HEK293 (cell line): ENCODE data around the gene ING1.

Experiments
- CTCF ChIA-PET: fragments of 350-600 bp; formaldehyde crosslinking; extraction: SDS; loops from one replicate; lab custom pipeline; 2021; ENCODE audit warnings: antibody characterized with exemption; lab: Yijun Ruan, JAX
- POLR2A ChIA-PET: fragments of 300-600 bp; formaldehyde crosslinking; extraction: SDS; loops from one replicate; lab custom pipeline; 2020; ENCODE audit warnings: antibody characterized with exemption, inconsistent platforms; lab: Yijun Ruan, JAX
- H3K27ac ChIP-seq: fragments of 200-500 bp; sonication (Bioruptor generic); 2 replicates; pipeline ENCODE4 v1.5.1; 2014; ENCODE audit warnings: low read depth, low read length, control low read depth, inconsistent platforms; ENCODE audit errors: extremely low read depth
- H3K36me3 ChIP-seq, 2 experiments: fragments of 200-500 bp in 1 of 2; sonication (Bioruptor generic) in 1 of 2; 1 replicate in 1 of 2; 2 replicates in 1 of 2; pipeline ENCODE4 v1.5.1; 2014 to 2017; ENCODE audit warnings: inconsistent platforms in 2 of 2, low read length in 2 of 2; ENCODE audit not compliant: control insufficient read depth in 2 of 2, insufficient read depth in 1 of 2
- H3K4me1 ChIP-seq: fragments of 200-500 bp; sonication (Bioruptor generic); 2 replicates; pipeline ENCODE4 v1.5.1; 2014; ENCODE audit warnings: mild to moderate bottlenecking, low read length, inconsistent platforms; ENCODE audit not compliant: control insufficient read depth, insufficient read depth
- H3K4me3 ChIP-seq: 2 replicates; pipeline ENCODE4 v1.5.1; 2011; ENCODE audit warnings: low read depth, mild to moderate bottlenecking, control low read depth, low read length, moderate library complexity
- H3K9me3 ChIP-seq: fragments of 200-500 bp; sonication (Bioruptor generic); 2 replicates; pipeline ENCODE4 v1.5.1; 2014; ENCODE audit warnings: low read depth, low read length, inconsistent platforms; ENCODE audit not compliant: control insufficient read depth, insufficient read depth
- FEZF1 ChIP-seq: fragments of 450-650 bp; formaldehyde crosslinking; IDR thresholded peaks from 2 replicates; pipeline ENCODE4 v1.5.1; 2016; ENCODE audit warnings: missing biosample characterization, missing genetic modification characterization
- GLI4 ChIP-seq: fragments of 450-650 bp; formaldehyde crosslinking; IDR thresholded peaks from 2 replicates; pipeline ENCODE4 v1.5.1; 2016; ENCODE audit warnings: missing biosample characterization, missing genetic modification characterization
- KLF1 ChIP-seq: fragments of 450-650 bp; formaldehyde crosslinking; IDR thresholded peaks from 2 replicates; pipeline ENCODE4 v1.5.1; 2016; ENCODE audit warnings: missing biosample characterization, missing genetic modification characterization
- KLF10 ChIP-seq: fragments of 450-650 bp; IDR thresholded peaks from 2 replicates; pipeline ENCODE4 v1.5.1; 2018; ENCODE audit warnings: missing biosample characterization, mild to moderate bottlenecking, missing genetic modification characterization
- KLF8 ChIP-seq: fragments of 450-650 bp; formaldehyde crosslinking; IDR thresholded peaks from 2 replicates; pipeline ENCODE4 v1.5.1; 2016; ENCODE audit warnings: missing biosample characterization, missing genetic modification characterization
- KLF9 ChIP-seq: fragments of 450-650 bp; formaldehyde crosslinking; IDR thresholded peaks from 2 replicates; pipeline ENCODE4 v1.5.1; 2016; ENCODE audit warnings: missing biosample characterization, missing genetic modification characterization, low read depth
- SP2 ChIP-seq: fragments of 450-650 bp; formaldehyde crosslinking; IDR thresholded peaks from 2 replicates; pipeline ENCODE4 v1.5.1; 2016; ENCODE audit warnings: missing biosample characterization, missing genetic modification characterization
- ZBTB17 ChIP-seq: fragments of 450-650 bp; formaldehyde crosslinking; IDR thresholded peaks from 2 replicates; pipeline ENCODE4 v1.5.1; 2016; ENCODE audit warnings: missing biosample characterization, missing genetic modification characterization
- ZBTB20 ChIP-seq: fragments of 450-650 bp; formaldehyde crosslinking; IDR thresholded peaks from 2 replicates; pipeline ENCODE4 v1.5.1; 2016; ENCODE audit warnings: missing biosample characterization, missing genetic modification characterization
- ZBTB7A ChIP-seq: fragments of 450-650 bp; formaldehyde crosslinking; IDR thresholded peaks from 2 replicates; pipeline ENCODE4 v1.5.1; 2016; ENCODE audit warnings: low read depth, missing biosample characterization, missing genetic modification characterization
- ZBTB8A ChIP-seq: fragments of 450-650 bp; formaldehyde crosslinking; IDR thresholded peaks from 2 replicates; pipeline ENCODE4 v1.5.1; 2016; ENCODE audit warnings: missing biosample characterization, missing genetic modification characterization
- ZFP37 ChIP-seq: fragments of 450-650 bp; formaldehyde crosslinking; IDR thresholded peaks from 2 replicates; pipeline ENCODE4 v1.5.1; 2016; ENCODE audit warnings: missing biosample characterization, missing genetic modification characterization
- ZNF2 ChIP-seq: fragments of 450-650 bp; formaldehyde crosslinking; IDR thresholded peaks from 2 replicates; pipeline ENCODE4 v1.5.1; 2016; ENCODE audit warnings: missing biosample characterization, missing genetic modification characterization
- ZNF221 ChIP-seq: fragments of 450-650 bp; formaldehyde crosslinking; IDR thresholded peaks from 2 replicates; pipeline ENCODE4 v1.5.1; 2017; ENCODE audit warnings: missing biosample characterization, missing genetic modification characterization, borderline replicate concordance
- ZNF335 ChIP-seq: fragments of 450-650 bp; formaldehyde crosslinking; conservative IDR thresholded peaks from 2 replicates; pipeline ENCODE4 v1.5.1; 2016; ENCODE audit warnings: missing biosample characterization, missing genetic modification characterization
- ZNF394 ChIP-seq: fragments of 450-650 bp; formaldehyde crosslinking; IDR thresholded peaks from 2 replicates; pipeline ENCODE4 v1.5.1; 2016; ENCODE audit warnings: missing biosample characterization, missing genetic modification characterization, mild to moderate bottlenecking, moderate library complexity, borderline replicate concordance
- ZNF404 ChIP-seq: fragments of 450-650 bp; formaldehyde crosslinking; IDR thresholded peaks from 2 replicates; pipeline ENCODE4 v1.5.1; 2017; ENCODE audit warnings: missing biosample characterization, missing genetic modification characterization
- ZNF433 ChIP-seq: fragments of 450-650 bp; formaldehyde crosslinking; IDR thresholded peaks from 2 replicates; pipeline ENCODE4 v1.5.1; 2016; ENCODE audit warnings: missing biosample characterization, missing genetic modification characterization, low read depth
- ZNF449 ChIP-seq: fragments of 450-650 bp; formaldehyde crosslinking; IDR thresholded peaks from 2 replicates; pipeline ENCODE4 v1.5.1; 2017; ENCODE audit warnings: missing biosample characterization, mild to moderate bottlenecking, missing genetic modification characterization, moderate library complexity
- ZNF521 ChIP-seq: fragments of 450-650 bp; formaldehyde crosslinking; IDR thresholded peaks from 2 replicates; pipeline ENCODE4 v1.5.1; 2017; ENCODE audit warnings: missing biosample characterization, mild to moderate bottlenecking, missing genetic modification characterization
- ZNF660 ChIP-seq: fragments of 450-650 bp; IDR thresholded peaks from 2 replicates; pipeline ENCODE4 v1.5.1; 2018; ENCODE audit warnings: missing biosample characterization, mild to moderate bottlenecking, missing genetic modification characterization
- ZNF791 ChIP-seq: fragments of 450-650 bp; formaldehyde crosslinking; IDR thresholded peaks from 2 replicates; pipeline ENCODE4 v1.5.1; 2016; ENCODE audit warnings: missing biosample characterization, missing genetic modification characterization
- ZSCAN30 ChIP-seq: fragments of 450-650 bp; IDR thresholded peaks from 2 replicates; pipeline ENCODE4 v1.5.1; 2018; ENCODE audit warnings: missing biosample characterization, mild to moderate bottlenecking, missing genetic modification characterization, moderate library complexity
- ZSCAN5A ChIP-seq: fragments of 450-650 bp; formaldehyde crosslinking; IDR thresholded peaks from 2 replicates; pipeline ENCODE4 v1.5.1; 2016; ENCODE audit warnings: missing biosample characterization, missing genetic modification characterization
- ZXDB ChIP-seq: fragments of 450-650 bp; formaldehyde crosslinking; IDR thresholded peaks from 2 replicates; pipeline ENCODE4 v1.5.1; 2016; ENCODE audit warnings: missing biosample characterization, missing genetic modification characterization
- TF ChIP-seq, protein P1 (sequence below): fragments of 450-650 bp; formaldehyde crosslinking; conservative IDR thresholded peaks from 2 replicates; pipeline ENCODE4 v1.5.1; 2016; ENCODE audit warnings: low read depth, missing biosample characterization, missing genetic modification characterization
- TF ChIP-seq, protein P2 (sequence below): fragments of 450-650 bp; formaldehyde crosslinking; IDR thresholded peaks from 2 replicates; pipeline ENCODE4 v1.5.1; 2016; ENCODE audit warnings: missing biosample characterization, missing genetic modification characterization
- TF ChIP-seq, protein P3 (sequence below): fragments of 450-650 bp; formaldehyde crosslinking; IDR thresholded peaks from 2 replicates; pipeline ENCODE4 v1.5.1; 2016; ENCODE audit warnings: missing biosample characterization, missing genetic modification characterization

The ING1 gene

DNA sequence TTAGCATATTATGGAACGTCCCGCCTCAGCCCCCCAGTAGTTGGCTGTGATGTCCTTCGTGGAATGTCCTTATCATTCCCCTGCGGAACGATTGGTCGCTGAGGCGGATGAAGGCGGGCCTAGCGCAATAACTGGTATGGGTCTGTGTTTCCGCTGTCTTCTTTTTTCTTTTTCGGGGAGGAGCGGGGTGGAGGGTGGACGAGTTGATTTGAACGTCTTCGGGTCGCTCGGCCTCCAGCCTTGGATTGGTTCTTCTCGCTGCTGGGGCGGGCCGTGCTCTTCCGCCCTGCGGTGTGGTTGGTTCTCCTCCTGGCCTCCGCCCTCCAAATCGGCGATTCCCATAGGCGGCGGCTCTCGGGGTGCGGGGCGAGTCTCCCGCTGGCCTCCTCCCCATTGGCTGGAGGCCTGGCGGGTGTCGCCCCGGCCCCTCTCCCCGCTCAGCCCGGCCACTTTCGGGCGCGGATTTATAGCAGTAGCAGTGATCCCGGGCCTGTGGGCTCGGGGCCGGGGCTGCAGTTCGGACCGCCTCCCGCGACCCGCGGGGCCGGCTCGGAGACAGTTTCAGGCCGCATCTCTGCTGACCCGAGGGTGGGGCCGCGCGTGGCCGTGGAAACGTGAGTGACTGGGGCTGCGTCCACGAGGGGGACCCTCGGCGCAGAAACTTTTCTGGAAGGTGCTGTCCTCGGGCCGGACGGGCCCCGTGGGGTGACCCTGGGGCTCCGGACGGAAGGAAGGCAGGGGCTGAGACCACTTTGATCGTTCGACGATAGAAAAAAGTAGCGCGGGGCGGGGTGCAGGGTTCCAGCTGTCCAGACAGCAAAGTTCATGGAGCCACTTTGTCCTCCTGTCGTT is 2.1 kb downstream of the ING1 start:
- ChIA-PET CTCF (interaction anchor here (0.6 to 1.4 kb wide), 4 partner anchors 15 to 126 kb away, joined by 3 read pairs; no protein-coding TSS in a partner anchor), POLR2A (interaction anchor here (0.5 to 2.3 kb wide), 43 partner anchors 8 to 670 kb away, joined by 3 to 35 read pairs (median 4); partner anchors contain the start of genes ANKRD10, CARS2, COL4A1 and COL4A2)
- TF ChIP-seq KLF9: peak; percentile 62; the same call in 1 of the 2 replicates
- TF ChIP-seq SP2 (tag by site-specific recombination): peak; percentile 98
- no peak for TF ChIP-seq ZNF221 (tag by site-specific recombination)
- TF ChIP-seq ZBTB8A (tag by site-specific recombination): peak; percentile 92
- TF ChIP-seq KLF8: peak; percentile 21
- TF ChIP-seq, protein P1, sequence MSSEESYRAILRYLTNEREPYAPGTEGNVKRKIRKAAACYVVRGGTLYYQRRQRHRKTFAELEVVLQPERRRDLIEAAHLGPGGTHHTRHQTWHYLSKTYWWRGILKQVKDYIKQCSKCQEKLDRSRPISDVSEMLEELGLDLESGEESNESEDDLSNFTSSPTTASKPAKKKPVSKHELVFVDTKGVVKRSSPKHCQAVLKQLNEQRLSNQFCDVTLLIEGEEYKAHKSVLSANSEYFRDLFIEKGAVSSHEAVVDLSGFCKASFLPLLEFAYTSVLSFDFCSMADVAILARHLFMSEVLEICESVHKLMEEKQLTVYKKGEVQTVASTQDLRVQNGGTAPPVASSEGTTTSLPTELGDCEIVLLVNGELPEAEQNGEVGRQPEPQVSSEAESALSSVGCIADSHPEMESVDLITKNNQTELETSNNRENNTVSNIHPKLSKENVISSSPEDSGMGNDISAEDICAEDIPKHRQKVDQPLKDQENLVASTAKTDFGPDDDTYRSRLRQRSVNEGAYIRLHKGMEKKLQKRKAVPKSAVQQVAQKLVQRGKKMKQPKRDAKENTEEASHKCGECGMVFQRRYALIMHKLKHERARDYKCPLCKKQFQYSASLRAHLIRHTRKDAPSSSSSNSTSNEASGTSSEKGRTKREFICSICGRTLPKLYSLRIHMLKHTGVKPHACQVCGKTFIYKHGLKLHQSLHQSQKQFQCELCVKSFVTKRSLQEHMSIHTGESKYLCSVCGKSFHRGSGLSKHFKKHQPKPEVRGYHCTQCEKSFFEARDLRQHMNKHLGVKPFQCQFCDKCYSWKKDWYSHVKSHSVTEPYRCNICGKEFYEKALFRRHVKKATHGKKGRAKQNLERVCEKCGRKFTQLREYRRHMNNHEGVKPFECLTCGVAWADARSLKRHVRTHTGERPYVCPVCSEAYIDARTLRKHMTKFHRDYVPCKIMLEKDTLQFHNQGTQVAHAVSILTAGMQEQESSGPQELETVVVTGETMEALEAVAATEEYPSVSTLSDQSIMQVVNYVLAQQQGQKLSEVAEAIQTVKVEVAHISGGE (tag by site-specific recombination): 0 out of 2 replicates have a peak, but pooled peaks have one; percentile 21
- no peak for TF ChIP-seq ZNF433
- peak; percentile 79; the same call in 1 of the 2 replicates for TF ChIP-seq ZBTB7A
- TF ChIP-seq ZSCAN30 (tag by site-specific recombination): peak; percentile 68; the same call in 1 of the 2 replicates
- TF ChIP-seq, protein P2, sequence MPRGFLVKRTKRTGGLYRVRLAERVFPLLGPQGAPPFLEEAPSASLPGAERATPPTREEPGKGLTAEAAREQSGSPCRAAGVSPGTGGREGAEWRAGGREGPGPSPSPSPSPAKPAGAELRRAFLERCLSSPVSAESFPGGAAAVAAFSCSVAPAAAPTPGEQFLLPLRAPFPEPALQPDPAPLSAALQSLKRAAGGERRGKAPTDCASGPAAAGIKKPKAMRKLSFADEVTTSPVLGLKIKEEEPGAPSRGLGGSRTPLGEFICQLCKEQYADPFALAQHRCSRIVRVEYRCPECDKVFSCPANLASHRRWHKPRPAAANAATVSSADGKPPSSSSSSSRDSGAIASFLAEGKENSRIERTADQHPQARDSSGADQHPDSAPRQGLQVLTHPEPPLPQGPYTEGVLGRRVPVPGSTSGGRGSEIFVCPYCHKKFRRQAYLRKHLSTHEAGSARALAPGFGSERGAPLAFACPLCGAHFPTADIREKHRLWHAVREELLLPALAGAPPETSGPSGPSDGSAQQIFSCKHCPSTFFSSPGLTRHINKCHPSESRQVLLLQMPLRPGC (tag by site-specific recombination): 0 out of 2 replicates have a peak, but pooled peaks have one; percentile 14
- TF ChIP-seq ZNF521 (tag by site-specific recombination): no peak
- peak; percentile 34; the same call in 1 of the 2 replicates for TF ChIP-seq ZXDB (tag by site-specific recombination)
- peak; percentile 49; the same call in 1 of the 2 replicates for TF ChIP-seq ZBTB17 (tag by site-specific recombination)
- peak; percentile 76 for TF ChIP-seq KLF1 (tag by site-specific recombination)
- TF ChIP-seq ZNF2: peak; percentile 60; the same call in 1 of the 2 replicates
- TF ChIP-seq ZNF335 (tag by site-specific recombination): 0 out of 2 replicates have a peak, but pooled peaks have one; percentile 9
- peak; percentile 53 for TF ChIP-seq ZNF394 (tag by site-specific recombination)
- peak; percentile 21; the same call in 1 of the 2 replicates for TF ChIP-seq FEZF1 (tag by site-specific recombination)
- TF ChIP-seq ZNF449: peak; percentile 67
- peak; percentile 93 for TF ChIP-seq KLF10 (tag by site-specific recombination)
- TF ChIP-seq ZSCAN5A (tag by site-specific recombination): no peak
- TF ChIP-seq ZNF660 (tag by site-specific recombination): peak; percentile 44; the same call in 1 of the 2 replicates
- 0 out of 2 replicates have a peak, but pooled peaks have one; percentile 68 for TF ChIP-seq ZFP37 (tag by site-specific recombination)
- TF ChIP-seq, protein P3, sequence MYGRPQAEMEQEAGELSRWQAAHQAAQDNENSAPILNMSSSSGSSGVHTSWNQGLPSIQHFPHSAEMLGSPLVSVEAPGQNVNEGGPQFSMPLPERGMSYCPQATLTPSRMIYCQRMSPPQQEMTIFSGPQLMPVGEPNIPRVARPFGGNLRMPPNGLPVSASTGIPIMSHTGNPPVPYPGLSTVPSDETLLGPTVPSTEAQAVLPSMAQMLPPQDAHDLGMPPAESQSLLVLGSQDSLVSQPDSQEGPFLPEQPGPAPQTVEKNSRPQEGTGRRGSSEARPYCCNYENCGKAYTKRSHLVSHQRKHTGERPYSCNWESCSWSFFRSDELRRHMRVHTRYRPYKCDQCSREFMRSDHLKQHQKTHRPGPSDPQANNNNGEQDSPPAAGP (tag by site-specific recombination): 0 out of 2 replicates have a peak, but pooled peaks have one; percentile 27
- no peak for TF ChIP-seq ZNF404 (tag by site-specific recombination)
- TF ChIP-seq GLI4: 0 out of 2 replicates have a peak, but pooled peaks have one; percentile 54
- no peak for TF ChIP-seq ZNF791 (tag by site-specific recombination)
- peak; percentile 81 for TF ChIP-seq ZBTB20 (tag by site-specific recombination)

More for the DNA sequence above, 2.1 kb downstream of the ING1 start:
- Histone ChIP-seq H3K4me3 (peak overlapping the region; percentile 85), H3K36me3 (peaks cover 0 to 15% of the 10 kb centered on the region in 2 experiments; a peak in 1 of 3 replicates), H3K27ac (peak overlapping the region; percentile 68; the same call in 1 of the 2 replicates), H3K4me1 (peaks cover 2% of the 10 kb centered on the region; the same call in 1 of the 2 replicates), H3K9me3 (no peaks in the 10 kb centered on the region)
